ENCODE data around the gene PTPRN. TPM values are rescaled to one million over a fixed set of nuclear protein-coding genes. Genes with fewer than 3 reads are reported as not detected.
A peak's percentile ranks its signal among the peaks of the same experiment; 100 is the strongest.

PTPRN gene
- total and polyA plus RNA-seq, 11 donors = 0.12 to 0.93 (median 0.39) TPM; not detected in 7

DNA sequence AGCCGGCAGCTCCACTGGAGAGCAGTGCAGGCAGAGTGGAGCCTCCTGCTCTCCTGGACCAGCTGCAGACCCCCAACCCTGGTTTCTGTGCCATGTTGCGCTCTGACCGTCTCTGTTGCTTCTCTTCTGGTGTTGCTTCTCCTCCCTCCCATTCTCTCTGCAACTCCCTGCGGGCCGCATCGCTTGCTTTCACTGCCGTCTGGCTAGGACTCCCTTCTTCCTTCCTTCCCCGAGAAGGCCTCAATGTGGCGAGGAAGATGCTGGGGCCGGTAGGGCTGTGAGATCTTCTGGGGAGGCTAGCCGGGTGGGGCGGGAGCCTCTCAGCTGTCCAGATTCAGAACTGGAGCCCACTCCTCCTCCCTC, 23.8 kb downstream of the PTPRN start:
- peak overlapping the region in 2 of 12 donors; percentile 5 to 30 for H3K27ac ChIP-seq
- TF ChIP-seq POLR2A (IDR thresholded peaks at IDR 0.05) = no peak
- no peak for TF ChIP-seq CTCF (IDR thresholded peaks at IDR 0.05)
- peaks cover 0 to 64% (median 54%) of the 10 kb centered on the region in 9 donors for H3K36me3 ChIP-seq
- no peak for ATAC-seq
- peak in 1 of 5 donors; percentile 38 for DNase-seq
- intact Hi-C loops (cut with DNase I) = no loop called here
- no peaks in the 10 kb centered on the region for H3K27me3 ChIP-seq
- H3K9me3 ChIP-seq = no peaks in the 10 kb centered on the region
- no peak overlapping the region for H3K4me3 ChIP-seq
- peaks cover 0 to 25% (median 6%) of the 10 kb centered on the region in 12 donors for H3K4me1 ChIP-seq
- 81 to 85% (median 83%) methylated on average over 12 of the region's 12 CpGs for WGBS, 4 donors

- DNase-seq = no peak
- peaks cover 0 to 29% (median 11%) of the 10 kb centered on the region in 12 donors for H3K4me1 ChIP-seq
- H3K27me3 ChIP-seq = no peaks in the 10 kb centered on the region
- intact Hi-C loops (cut with DNase I) = loop anchor here in 1 of 10 donors (5.0 kb wide), 1 partner anchor 67 kb away; the partner anchor contains the start of gene ABCB6
- no peaks in the 10 kb centered on the region for H3K9me3 ChIP-seq
- peak overlapping the region in 1 of 12 donors; percentile 30 for H3K27ac ChIP-seq
- WGBS, 4 donors = 80 to 89% (median 88%) methylated on average over 10 to 16 of the region's 16 CpGs
- H3K36me3 ChIP-seq = peaks cover 0 to 65% (median 55%) of the 10 kb centered on the region in 9 donors
- ATAC-seq = no peak
- TF ChIP-seq POLR2A (IDR thresholded peaks at IDR 0.05) (no peak), CTCF (IDR thresholded peaks at IDR 0.05) (no peak)
- H3K4me3 ChIP-seq = no peak overlapping the region
These were observed 24.5 kb downstream of the PTPRN start for GRCh38 chr2:219284501-219285372.

DNA sequence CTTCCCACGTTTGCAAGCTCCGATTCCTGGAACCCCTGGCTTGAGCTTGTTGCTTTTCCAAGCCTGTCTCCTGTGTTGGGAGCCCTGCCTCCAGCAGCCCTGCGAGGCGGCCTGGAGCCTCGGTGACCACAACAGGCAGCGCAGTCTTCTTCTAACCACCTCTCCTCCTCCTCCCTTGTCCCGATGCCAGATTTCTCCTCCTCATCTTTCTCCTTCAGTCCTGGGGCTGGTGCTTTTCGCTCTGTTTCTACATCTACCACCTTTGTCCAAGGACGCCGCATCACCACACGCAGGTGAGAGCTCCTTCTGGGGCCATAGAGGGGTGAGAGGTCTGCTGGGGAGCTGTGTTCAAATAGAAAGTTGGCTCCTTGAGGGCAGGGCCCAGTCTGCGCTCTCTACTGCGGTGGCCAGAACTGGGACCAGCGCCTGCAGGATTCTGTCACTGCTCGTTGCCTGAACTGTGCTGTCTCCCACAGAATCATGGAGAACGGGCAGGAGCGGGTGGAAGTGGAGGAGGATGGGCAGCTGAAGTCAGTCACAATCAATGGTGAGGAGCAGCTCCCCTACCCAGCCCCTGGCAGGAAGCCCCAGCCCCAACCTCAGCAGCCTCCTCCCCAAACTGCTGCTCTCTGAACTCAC, 26.1 kb downstream of the PTPRN start:
- Histone ChIP-seq H3K27me3 (no peaks in the 10 kb centered on the region), H3K4me1 (peaks cover 4 to 37% (median 19%) of the 10 kb centered on the region in 12 donors), H3K9me3 (no peaks in the 10 kb centered on the region), H3K27ac (peak overlapping the region in 2 of 12 donors; percentile 11 to 43), H3K36me3 (peaks cover 0 to 65% (median 55%) of the 10 kb centered on the region in 9 donors), H3K4me3 (no peak overlapping the region)
- ATAC-seq (no peak), DNase-seq (no peak)
- WGBS, 4 donors = 82 to 92% (median 89%) methylated on average over 17 of the region's 17 CpGs
- TF ChIP-seq POLR2A (IDR thresholded peaks at IDR 0.05) (no peak), CTCF (IDR thresholded peaks at IDR 0.05) (no peak)
- intact Hi-C loops (cut with DNase I) = loop anchor here in 1 of 10 donors (5.0 kb wide), 1 partner anchor 66 kb away; the partner anchor contains the start of gene ABCB6

GRCh38 chr2:219282375-219282774, 26.8 kb downstream of the PTPRN start:
- Histone ChIP-seq H3K36me3 (peaks cover 0 to 65% (median 55%) of the 10 kb centered on the region in 9 donors), H3K9me3 (no peaks in the 10 kb centered on the region), H3K4me3 (no peak overlapping the region), H3K27me3 (no peaks in the 10 kb centered on the region), H3K4me1 (peaks cover 7 to 44% (median 26%) of the 10 kb centered on the region in 12 donors), H3K27ac (peak overlapping the region in 3 of 12 donors; percentile 3 to 43 (median 11))
- no peak for TF ChIP-seq POLR2A (IDR thresholded peaks at IDR 0.05)
- TF ChIP-seq CTCF (IDR thresholded peaks at IDR 0.05) = no peak
- DNase-seq (no peak), ATAC-seq (no peak)
- intact Hi-C loops (cut with DNase I) = loop anchor here in 1 of 10 donors (5.0 kb wide), 1 partner anchor 65 kb away; the partner anchor contains the start of gene ABCB6
- 76 to 86% (median 80%) methylated on average over 5 of the region's 5 CpGs for WGBS, 4 donors
